ENCODE results near the gene MRPS22.
A peak's percentile ranks its signal among the peaks of the same experiment; 100 is the strongest.

MRPS22 gene

DNA sequence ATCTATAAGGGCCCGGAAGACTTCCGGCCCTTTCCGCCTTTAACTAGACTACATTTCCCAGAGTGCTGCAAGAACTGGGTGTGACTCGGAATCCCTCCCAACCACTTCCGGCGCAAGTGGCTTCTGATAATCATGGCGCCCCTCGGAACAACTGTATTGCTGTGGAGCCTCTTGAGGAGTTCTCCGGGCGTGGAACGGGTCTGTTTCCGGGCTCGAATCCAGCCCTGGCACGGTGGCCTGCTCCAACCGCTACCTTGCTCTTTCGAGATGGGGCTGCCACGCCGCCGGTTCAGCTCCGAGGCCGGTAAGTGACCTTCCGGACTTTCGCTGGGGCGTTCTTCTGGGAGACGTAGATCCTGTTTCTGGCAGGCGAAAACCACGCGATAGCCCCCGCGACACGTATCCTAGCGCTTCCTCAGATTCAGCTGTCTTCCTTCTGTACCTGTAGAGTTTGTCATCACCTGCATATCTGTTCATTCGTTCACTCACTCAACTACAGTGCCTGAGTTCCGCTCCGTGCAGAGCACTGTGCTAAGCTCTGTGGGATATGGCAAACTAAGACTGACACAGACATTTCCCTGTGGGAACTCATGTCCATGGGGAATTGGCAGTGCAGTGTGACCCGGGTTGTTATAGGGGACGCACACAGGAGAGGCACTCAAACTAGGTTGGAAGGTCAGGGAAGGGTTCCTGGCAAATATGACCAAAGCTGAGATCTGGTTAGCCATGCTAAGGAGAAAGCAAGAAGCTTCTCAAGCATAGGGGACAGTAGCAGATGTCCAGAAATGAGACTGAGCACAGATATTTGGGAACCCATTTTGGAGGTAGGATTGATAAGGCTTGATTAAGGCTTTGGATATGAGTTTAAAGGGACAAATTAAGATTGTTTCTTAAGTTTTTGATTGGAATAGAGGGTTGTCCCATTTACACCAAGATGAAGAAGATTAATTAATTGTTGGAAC, at the start of gene MRPS22:
Gene MRPS22 (plus strand): TSS at position 126 of the 962 bp plus-strand sequence. CDS start 7 bp downstream, at position 133.
- peak; percentile 87 for DNase-seq

GRCh38 chr3:139295040-139295439, 48.8 kb upstream of the MRPS22 start:
- no peak for DNase-seq

GRCh38 chr3:139296141-139296718, 47.6 kb upstream of the MRPS22 start:
- no peak for DNase-seq

- no peak for DNase-seq
These were observed 46.1 kb upstream of the MRPS22 start for GRCh38 chr3:139297588-139298311.

DNA sequence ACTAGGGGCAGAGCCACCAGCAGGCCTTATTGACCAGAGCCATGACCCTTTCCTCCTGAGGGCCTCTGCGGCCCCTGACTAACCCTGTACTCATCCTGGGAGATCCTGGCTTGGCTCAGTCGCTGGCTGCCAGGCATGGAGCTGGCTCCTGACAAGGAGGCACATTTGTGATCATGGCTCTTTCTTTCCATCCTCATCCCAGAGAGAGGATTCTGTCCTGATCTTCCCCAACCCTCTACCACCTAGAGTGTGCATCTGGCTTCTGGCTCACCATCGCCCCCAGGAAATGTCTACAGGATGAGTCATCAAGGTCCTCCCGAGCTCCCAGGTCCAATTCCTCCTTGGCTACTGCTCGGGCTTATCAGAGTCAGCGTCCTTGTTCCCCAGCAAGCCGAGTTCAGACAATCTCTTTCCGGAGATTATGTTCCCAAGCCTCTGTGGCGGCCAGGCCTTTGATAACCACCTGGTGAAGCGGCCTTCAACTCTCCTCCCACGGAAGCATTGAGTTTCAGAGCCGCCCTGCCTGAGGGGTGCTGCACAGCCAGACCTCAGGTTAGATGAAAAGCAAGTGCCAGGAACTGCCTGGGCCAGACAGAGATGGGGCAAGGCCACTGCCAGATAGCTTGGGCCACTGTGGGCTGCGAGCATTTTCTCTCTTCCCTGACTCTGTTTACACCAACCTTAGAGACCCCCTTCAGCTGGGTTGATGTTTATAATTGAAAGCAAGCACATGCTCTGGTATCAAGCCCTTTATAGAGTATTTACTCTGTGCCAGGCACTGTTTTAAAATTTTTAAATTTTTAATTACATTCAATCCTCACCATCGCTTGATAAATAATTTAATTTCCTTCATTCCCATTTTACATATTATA, 44.3 kb upstream of the MRPS22 start:
- DNase-seq, result no peak

DNA sequence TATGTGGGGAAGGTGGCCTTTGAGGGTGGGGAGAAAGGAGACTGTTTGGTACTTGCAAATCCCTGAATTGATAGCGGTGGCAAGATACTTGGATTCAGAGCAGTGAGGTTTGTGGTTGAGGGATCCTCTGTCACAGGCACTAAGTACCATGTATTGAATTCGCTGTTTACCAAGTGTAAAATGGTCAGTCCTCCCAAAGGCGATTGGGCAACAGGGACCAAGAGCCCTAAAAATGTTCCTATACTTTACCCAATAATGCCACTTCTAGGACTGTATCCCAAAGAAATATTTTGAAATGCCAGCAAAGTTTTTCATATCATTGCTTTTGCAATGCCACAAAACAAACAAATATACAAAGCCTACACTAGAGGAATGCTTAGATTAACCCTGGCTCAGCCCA, 43.4 kb upstream of the MRPS22 start:
- DNase-seq, result no peak

DNA sequence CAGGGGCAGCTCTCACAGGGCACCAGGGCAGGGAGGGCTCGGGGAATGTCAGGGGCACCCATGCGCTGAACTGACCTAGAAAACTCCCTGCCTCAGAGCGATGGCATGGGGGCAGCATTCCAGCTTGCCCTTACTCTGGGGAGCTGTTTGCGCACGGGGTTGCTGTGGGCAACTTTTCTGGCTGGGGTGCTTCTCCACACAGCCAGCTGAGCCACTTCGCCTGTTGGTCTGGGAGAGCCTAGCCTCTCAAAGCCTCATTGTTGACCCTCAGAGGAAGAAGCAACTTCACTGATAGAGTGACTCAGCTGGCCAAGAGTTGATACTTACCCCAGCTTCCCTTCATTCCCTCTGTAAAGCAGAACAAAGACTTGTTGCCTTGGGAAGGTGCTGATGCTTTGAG, 42.6 kb upstream of the MRPS22 start:
- no peak for DNase-seq

DNA sequence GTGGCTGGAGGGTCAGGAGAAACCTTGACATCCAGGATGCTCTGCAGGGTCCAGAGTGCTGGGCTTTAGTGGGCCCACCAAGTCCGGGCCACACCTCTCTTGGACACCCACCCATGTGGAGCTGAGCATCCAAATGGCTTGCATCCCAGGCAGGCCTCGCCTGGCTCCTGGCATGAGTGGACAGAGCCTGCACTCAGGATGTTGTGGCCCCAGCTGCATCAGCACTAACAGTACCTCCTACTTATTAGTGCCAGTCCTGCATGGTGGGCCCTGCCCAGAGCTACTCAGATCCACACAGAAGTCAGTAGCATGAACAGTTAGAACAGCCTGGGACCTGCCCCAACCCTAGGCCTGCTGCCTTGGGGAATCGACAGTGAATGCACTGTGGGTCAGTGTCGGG, 42.2 kb upstream of the MRPS22 start:
- DNase-seq, result no peak

DNA sequence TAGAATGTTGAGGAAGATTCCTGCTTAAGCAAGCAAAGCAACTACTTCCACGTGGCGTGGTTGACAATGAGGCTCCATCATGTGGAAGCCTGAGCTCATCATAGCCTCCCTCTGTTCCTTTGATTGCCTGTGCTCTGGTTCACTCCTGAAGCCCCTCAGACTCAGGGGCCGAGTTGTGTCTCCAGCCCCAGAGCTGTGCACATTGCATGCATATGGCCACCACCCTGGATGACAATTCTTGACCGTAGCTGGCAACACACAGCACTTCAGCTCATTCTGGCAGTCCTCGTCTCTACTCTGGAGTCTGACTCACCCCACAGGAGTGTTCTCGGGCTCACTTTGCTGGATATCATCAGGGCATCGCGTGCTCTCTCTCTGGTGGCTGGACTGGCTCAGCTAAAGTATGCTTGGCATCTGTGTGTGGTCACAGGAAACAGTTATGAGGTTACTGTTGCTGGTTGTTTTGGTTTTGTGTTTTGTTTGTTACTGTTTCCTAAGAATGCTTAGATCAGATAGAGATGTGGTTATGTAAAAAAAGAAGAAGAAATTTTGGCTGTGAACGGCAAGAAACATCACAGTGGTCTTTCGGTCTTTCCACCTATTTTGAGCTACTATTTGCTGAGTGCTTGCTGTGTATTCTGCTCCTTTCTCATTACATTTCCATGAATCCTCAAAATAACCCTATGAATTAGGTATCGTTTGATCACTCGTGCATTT, 41.6 kb upstream of the MRPS22 start:
- no peak for DNase-seq

- DNase-seq, result no peak
These were observed 41.1 kb upstream of the MRPS22 start for GRCh38 chr3:139302801-139303113.

GRCh38 chr3:139303216-139303615, 40.6 kb upstream of the MRPS22 start:
- no peak for DNase-seq

DNA sequence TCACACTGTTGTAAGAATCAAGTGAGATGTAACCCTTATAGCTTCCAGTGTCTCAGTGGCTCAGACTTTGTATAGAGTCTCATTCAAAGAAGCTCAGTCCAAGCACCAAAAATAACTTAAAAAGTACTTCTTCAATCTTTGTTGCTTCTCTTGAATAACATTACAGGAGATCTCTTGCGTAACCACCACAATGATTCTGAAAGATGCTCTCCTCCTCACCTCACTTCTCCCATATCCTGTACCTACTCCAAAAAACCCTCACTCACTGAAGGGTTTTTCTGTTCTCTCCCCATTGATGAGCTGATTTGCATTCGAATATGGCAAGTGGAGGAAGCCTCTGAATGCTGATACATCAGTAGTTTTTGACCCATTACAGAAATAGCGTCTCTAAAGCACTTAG, 39.4 kb upstream of the MRPS22 start:
- DNase-seq, result no peak

DNA sequence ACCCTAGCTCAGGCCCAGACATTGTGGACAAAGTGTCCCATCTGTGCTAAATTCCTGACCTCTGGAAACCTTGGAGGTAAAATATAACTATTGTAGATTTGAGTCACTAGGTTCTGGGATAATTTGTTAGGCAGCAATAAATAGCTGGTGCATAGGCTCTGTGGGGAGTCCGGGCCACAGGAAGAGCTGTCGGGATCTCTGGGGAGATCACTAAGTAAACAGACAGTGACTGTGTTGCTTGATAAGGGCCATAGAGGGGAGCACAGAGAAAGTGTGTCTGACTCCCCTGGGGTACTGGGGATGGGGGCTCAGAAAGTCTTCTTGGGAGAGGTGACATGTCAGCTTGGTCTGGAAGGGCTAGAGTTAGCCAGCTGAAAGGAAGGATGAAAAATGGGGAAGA, 37.7 kb upstream of the MRPS22 start:
- no peak for DNase-seq

DNA sequence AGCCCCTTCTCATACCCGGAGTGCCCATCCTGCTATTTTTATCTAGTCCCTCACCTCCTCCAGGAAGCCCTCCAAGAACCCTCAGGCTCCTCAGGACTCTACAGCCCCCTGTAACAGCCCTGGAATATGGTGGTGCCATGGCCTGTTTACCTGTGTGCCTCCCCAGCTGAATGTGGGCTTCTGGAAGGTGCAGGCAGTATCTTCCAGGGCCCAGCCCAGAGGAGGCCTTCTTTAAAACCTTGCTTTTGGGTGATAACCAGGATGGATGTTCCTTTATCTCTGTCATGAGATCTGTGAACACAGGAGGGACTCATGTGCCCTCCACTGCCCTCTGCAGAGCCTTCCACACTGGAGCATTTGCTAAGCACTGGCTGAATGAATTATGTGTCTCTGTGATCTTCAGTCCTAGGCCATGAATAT, 36.7 kb upstream of the MRPS22 start:
- DNase-seq, result no peak

- DNase-seq, result no peak
These were observed 35.9 kb upstream of the MRPS22 start for GRCh38 chr3:139307601-139308555.

GRCh38 chr3:139308560-139308959, 35.3 kb upstream of the MRPS22 start:
- no peak for DNase-seq

GRCh38 chr3:139309061-139309591, 34.7 kb upstream of the MRPS22 start:
- no peak for DNase-seq

- no peak for DNase-seq
These were observed 33.9 kb upstream of the MRPS22 start for GRCh38 chr3:139309880-139310279.

GRCh38 chr3:139310474-139310933, 33.3 kb upstream of the MRPS22 start:
- DNase-seq, result no peak

DNA sequence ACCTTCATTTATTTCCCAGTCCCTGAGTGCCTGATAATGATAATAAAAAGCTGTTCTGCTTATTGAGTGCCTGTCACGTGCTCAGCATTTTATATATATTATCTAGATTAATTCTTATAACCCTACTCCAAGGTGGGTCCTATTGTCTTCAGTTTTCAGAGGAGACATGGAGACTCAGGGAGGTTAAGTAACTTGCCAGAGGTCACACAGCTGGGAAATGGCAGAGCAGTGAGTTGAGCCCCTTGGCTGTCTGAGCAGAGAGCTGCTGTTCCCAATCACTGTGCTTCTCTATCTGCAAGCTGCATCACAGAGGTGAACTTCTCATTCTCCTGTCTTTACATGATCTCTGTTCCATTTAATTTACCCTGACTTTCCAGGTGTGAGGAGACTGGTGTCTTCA, 32.3 kb upstream of the MRPS22 start:
- DNase-seq, result no peak

- DNase-seq, result no peak
These were observed 31.4 kb upstream of the MRPS22 start for GRCh38 chr3:139312416-139312815.
